Tibial nerve (tissue), 4 donors: Measurements from ENCODE around the gene TUBGCP2. TPM values are rescaled to one million over a fixed set of nuclear protein-coding genes. Genes with fewer than 3 reads are reported as not detected.

Source experiments
- DNase-seq, 2 donors: peaks; one replicate each; pipeline ENCODE4 v3.0.0-alpha.2; 2019; ENCODE audit warnings: low spot score in 2 of 2
- H3K27ac ChIP-seq, 4 donors: fragments of 200-600 bp; sonication (generic) in 3 of 4; one replicate each; pipeline ENCODE4 v1.5.1; 2017 to 2019; ENCODE audit warnings: mild to moderate bottlenecking in 1 of 4
- H3K27me3 ChIP-seq, 2 donors: fragments of 200-600 bp; sonication (generic) in 1 of 2; one replicate each; pipeline versions ENCODE4 v1.5.1 to v1.6.0; 2017 to 2019
- H3K36me3 ChIP-seq, 3 donors: fragments of 200-600 bp; sonication (generic); one replicate each; pipeline ENCODE4 v1.5.1; 2018 to 2019
- H3K4me1 ChIP-seq, 4 donors: fragments of 200-600 bp; sonication (generic) in 3 of 4; one replicate each; pipeline ENCODE4 v1.5.1; 2017 to 2019
- H3K4me3 ChIP-seq, 4 donors: fragments of 200-600 bp; sonication (generic) in 3 of 4; one replicate each; pipeline ENCODE4 v1.5.1; 2017 to 2019; ENCODE audit warnings: mild to moderate bottlenecking in 1 of 4, moderate library complexity in 1 of 4
- H3K9me3 ChIP-seq, 4 donors: fragments of 200-600 bp; sonication (generic) in 3 of 4; one replicate each; pipeline ENCODE4 v1.5.1; 2017 to 2019
- EP300 ChIP-seq, 2 donors: sonication (generic); formaldehyde crosslinking; IDR thresholded peaks; one replicate each; pipeline ENCODE4 v1.6.1; 2017; ENCODE audit warnings: antibody characterized with exemption in 2 of 2, mild to moderate bottlenecking in 1 of 2
- POLR2A ChIP-seq, 2 donors: fragments of 450-650 bp; IDR thresholded peaks; one replicate each; pipeline ENCODE4 v1.6.1; 2017; ENCODE audit warnings: antibody characterized with exemption in 2 of 2, mild to moderate bottlenecking in 2 of 2, moderate library complexity in 2 of 2
- WGBS, 2 donors: methylation state at CpG; one replicate each; pipeline ENCODE4 v1.1.5; 2018; 5-methylcytosine and 5-hydroxymethylcytosine counted together
- total RNA-seq, 4 donors: library from RNA; depleted of rRNA; stranded (reverse); fragments of >200 nt; gene quantifications; one replicate each; pipeline ENCODE4 v1.1.0, GENCODE V29; 2016
- TF ChIP-seq, protein P1 (sequence below), 5 experiments: fragments of 200-600 bp in 3 of 5; fragments of 450-650 bp in 2 of 5; sonication (generic) in 3 of 5; IDR thresholded peaks; one replicate each; pipeline ENCODE4 v1.5.1; 2016 to 2019; ENCODE audit warnings: antibody characterized with exemption in 5 of 5, mild to moderate bottlenecking in 3 of 5, moderate library complexity in 2 of 5

TUBGCP2 gene
- total RNA-seq, 4 donors from 2014 or later: 35.8 to 73.5 (median 45.7) TPM

DNA sequence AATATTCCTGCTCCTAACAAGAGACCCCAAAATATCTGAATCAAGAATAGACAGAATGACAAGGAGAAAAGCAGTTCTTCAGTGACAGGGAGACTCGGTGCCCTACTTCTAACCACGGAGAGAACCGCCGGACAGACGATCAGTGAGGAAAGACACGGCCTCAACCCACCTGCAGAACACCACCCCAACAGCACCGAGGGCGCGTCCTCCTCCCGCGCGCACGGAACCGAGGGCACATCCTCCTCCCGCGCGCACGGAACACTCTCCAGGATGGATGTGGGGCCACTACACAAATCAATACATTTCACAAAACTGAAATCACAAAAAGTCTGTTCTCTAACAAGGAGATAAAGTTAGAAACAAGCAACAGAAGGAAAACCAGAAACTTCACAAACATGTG is 22.3 kb downstream of the TUBGCP2 start:
- Histone ChIP-seq H3K36me3 (peaks cover 4 to 97% (median 43%) of the 10 kb centered on the region in 3 donors), H3K9me3 (no peaks in the 10 kb centered on the region)
- WGBS, 2 donors: 85 to 89% methylated on average over 18 of the region's 18 CpGs

DNA sequence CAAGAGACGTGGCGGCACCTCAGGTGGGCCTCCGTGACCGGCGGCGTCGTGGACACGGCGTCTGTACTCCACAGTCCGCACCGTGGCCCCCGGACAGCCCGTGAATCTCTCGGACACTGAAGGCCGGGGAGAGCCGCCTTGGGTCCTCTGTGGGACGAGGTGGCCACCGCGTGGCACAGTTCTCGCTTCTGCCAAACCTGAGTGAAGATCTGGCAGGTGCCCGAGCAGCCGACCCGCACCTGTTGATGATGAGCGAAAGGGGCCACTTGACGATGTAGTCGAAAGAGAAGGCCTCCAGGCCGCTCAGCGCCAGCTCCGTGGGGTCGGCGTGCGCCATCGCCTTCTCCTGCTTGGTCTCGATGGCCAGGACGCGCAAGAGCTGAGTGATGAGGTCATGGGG is 23.5 kb downstream of the TUBGCP2 start:
- Histone ChIP-seq H3K36me3 (peaks cover 4 to 100% (median 43%) of the 10 kb centered on the region in 3 donors), H3K27ac (no peak overlapping the region), H3K4me1 (no peaks in the 10 kb centered on the region), H3K4me3 (no peak overlapping the region), H3K9me3 (no peaks in the 10 kb centered on the region), H3K27me3 (no peaks in the 10 kb centered on the region)
- no peak for DNase-seq
- WGBS, 2 donors: 97% methylated on average over 17 to 34 of the region's 36 CpGs
- no peak for TF ChIP-seq POLR2A (IDR thresholded peaks at IDR 0.05)
- TF ChIP-seq EP300 (IDR thresholded peaks at IDR 0.05): no peak
- TF ChIP-seq, protein P1, sequence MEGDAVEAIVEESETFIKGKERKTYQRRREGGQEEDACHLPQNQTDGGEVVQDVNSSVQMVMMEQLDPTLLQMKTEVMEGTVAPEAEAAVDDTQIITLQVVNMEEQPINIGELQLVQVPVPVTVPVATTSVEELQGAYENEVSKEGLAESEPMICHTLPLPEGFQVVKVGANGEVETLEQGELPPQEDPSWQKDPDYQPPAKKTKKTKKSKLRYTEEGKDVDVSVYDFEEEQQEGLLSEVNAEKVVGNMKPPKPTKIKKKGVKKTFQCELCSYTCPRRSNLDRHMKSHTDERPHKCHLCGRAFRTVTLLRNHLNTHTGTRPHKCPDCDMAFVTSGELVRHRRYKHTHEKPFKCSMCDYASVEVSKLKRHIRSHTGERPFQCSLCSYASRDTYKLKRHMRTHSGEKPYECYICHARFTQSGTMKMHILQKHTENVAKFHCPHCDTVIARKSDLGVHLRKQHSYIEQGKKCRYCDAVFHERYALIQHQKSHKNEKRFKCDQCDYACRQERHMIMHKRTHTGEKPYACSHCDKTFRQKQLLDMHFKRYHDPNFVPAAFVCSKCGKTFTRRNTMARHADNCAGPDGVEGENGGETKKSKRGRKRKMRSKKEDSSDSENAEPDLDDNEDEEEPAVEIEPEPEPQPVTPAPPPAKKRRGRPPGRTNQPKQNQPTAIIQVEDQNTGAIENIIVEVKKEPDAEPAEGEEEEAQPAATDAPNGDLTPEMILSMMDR (IDR thresholded peaks at IDR 0.05): no peak

More for the DNA sequence above, 22.3 kb downstream of the TUBGCP2 start:
- Histone ChIP-seq H3K4me3 (no peak overlapping the region), H3K27ac (no peak overlapping the region), H3K4me1 (no peaks in the 10 kb centered on the region), H3K27me3 (no peaks in the 10 kb centered on the region)
- DNase-seq: no peak
- TF ChIP-seq POLR2A (IDR thresholded peaks at IDR 0.05): no peak
- no peak for TF ChIP-seq EP300 (IDR thresholded peaks at IDR 0.05)
- TF ChIP-seq, protein P1 (IDR thresholded peaks at IDR 0.05): no peak

DNA sequence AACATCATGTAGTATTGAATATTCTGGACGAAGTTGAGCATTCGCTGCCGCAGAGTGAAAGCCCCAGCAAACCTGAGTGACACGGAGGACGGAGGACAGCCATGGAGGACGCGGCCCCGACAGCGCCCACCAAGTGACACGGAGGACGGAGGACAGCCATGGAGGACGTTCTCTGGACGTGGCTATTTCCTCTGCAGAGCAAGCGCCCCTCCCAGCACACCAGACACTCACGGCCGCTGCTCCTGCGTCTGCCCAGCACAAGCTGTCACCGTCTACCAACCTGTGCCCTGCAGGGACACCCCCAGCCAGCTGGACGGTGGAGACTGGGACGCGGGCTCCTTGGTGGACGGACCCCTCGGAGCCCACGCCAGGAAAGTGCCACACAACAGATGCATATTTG is 24.7 kb downstream of the TUBGCP2 start:
- H3K9me3 ChIP-seq: no peaks in the 10 kb centered on the region
- no peak for DNase-seq
- peaks cover 4 to 100% (median 40%) of the 10 kb centered on the region in 3 donors for H3K36me3 ChIP-seq
- H3K27ac ChIP-seq: no peak overlapping the region
- H3K4me1 ChIP-seq: peaks cover 0 to 4% (median 0%) of the 10 kb centered on the region in 4 donors
- TF ChIP-seq, protein P1 (IDR thresholded peaks at IDR 0.05): no peak
- no peak for TF ChIP-seq EP300 (IDR thresholded peaks at IDR 0.05)
- no peak for TF ChIP-seq POLR2A (IDR thresholded peaks at IDR 0.05)
- H3K27me3 ChIP-seq: no peaks in the 10 kb centered on the region
- H3K4me3 ChIP-seq: no peak overlapping the region
- WGBS, 2 donors: 93 to 94% methylated on average over 24 of the region's 24 CpGs

DNA sequence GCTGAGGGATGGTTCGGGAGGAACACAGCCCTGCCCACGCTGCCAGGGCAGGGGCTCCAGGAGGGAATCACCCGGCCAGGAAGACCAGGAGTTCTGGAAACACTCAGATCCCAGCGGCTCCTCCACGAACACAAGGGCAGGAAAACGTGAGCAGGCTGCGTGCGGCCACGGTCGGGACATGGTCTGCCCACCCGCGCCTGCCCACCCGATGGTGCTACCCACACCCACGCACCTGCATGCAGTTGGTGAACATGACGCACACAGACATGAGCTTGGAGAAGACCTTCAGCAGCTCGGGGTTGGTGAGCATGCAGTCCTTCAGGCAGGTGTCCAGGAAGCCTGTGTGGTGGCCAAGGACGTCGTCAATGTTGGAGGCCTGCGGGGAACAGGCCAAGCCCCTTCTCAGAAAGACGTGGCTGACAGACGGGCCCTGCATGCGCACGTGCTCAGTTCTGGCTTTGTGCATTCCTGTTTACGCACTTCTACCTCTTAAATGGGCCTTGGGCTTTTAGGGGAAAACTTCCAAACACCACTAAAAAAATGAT is 25.8 kb downstream of the TUBGCP2 start:
- peaks cover 0 to 11% (median 2%) of the 10 kb centered on the region in 4 donors for H3K4me1 ChIP-seq
- no peak overlapping the region for H3K4me3 ChIP-seq
- peaks cover 2 to 98% (median 30%) of the 10 kb centered on the region in 3 donors for H3K36me3 ChIP-seq
- no peak overlapping the region for H3K27ac ChIP-seq
- WGBS, 2 donors: 90 to 93% methylated on average over 20 to 24 of the region's 24 CpGs
- H3K9me3 ChIP-seq: no peaks in the 10 kb centered on the region
- TF ChIP-seq, protein P1 (IDR thresholded peaks at IDR 0.05): no peak
- TF ChIP-seq POLR2A (IDR thresholded peaks at IDR 0.05) (no peak), EP300 (IDR thresholded peaks at IDR 0.05) (no peak)
- DNase-seq: no peak
- H3K27me3 ChIP-seq: no peaks in the 10 kb centered on the region

DNA sequence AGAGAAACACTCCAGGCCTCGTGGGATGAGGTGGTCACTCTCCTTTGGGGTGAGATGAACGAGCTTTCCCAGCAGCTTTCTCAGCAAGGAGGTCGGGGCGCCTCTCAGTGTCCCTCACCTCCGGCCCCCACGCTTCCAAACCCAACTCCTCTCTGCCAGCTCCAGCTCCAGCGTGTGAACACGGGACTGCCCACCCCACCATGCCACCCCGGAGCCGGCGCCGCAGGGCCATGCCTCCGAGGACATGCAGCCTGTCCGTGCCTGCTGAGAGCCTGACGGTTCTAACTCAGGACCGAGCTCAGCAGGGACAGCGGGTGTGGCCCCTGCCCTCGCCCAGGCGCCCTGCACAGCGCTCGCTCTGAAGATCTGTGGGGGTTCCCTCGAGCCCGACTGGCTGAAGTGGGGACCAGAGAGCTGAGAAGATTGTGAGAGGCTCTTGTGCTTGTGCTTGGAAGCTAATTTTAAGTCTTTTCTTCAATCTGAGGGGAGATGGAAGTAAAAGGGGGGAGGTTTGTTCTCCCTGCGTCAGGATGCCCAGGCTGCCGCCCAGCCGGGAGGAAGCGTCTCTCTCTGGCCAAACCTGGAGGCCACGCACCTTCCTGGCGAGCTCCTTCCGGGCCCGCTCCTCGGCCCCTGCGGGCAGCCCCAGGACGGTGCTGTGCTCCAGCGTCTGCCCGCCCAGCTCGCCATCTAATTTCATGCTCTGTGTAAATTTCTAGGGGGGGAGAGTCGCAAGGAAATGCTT is 26.9 kb downstream of the TUBGCP2 start:
- peaks cover 2 to 87% (median 26%) of the 10 kb centered on the region in 3 donors for H3K36me3 ChIP-seq

More for the DNA sequence above, 26.9 kb downstream of the TUBGCP2 start:
- Histone ChIP-seq H3K4me3 (no peak overlapping the region), H3K27me3 (peaks cover 0 to 8% of the 10 kb centered on the region in 2 donors), H3K4me1 (peaks cover 0 to 22% (median 8%) of the 10 kb centered on the region in 4 donors), H3K27ac (no peak overlapping the region), H3K9me3 (no peaks in the 10 kb centered on the region)
- 91% methylated on average over 38 of the region's 38 CpGs for WGBS, 2 donors
- DNase-seq: no peak
- TF ChIP-seq, protein P1 (IDR thresholded peaks at IDR 0.05): no peak
- TF ChIP-seq POLR2A (IDR thresholded peaks at IDR 0.05): no peak
- TF ChIP-seq EP300 (IDR thresholded peaks at IDR 0.05): no peak
